HG02763 (cell line): ENCODE measurements around the gene WDTC1.

ENCODE experiments used
- ATAC-seq: cut with Tn5 transposase; IDR thresholded peaks from one replicate; pipeline ENCODE4 v1.9.1; 2021; ENCODE audit warnings: mild to moderate bottlenecking, moderate library complexity; ENCODE audit not compliant: unreplicated experiment

Gene WDTC1

GRCh38 chr1:27300341-27301051 is 66.1 kb downstream of the WDTC1 start:
- no peak for ATAC-seq

GRCh38 chr1:27301052-27301422 is 66.6 kb downstream of the WDTC1 start:
- ATAC-seq = no peak

GRCh38 chr1:27301582-27302199 is 67.3 kb downstream of the WDTC1 start:
- ATAC-seq = no peak

GRCh38 chr1:27302612-27303011 is 68.2 kb downstream of the WDTC1 start:
- no peak for ATAC-seq

- no peak for ATAC-seq
Measured at GRCh38 chr1:27303509-27303908, 69.1 kb downstream of the WDTC1 start.

GRCh38 chr1:27306071-27306470 is 71.6 kb downstream of the WDTC1 start:
- no peak for ATAC-seq

GRCh38 chr1:27306892-27307761 is 72.7 kb downstream of the WDTC1 start:
- ATAC-seq = no peak

- ATAC-seq = no peak
Measured at GRCh38 chr1:27307874-27308598, 73.6 kb downstream of the WDTC1 start.

- no peak for ATAC-seq
Measured at GRCh38 chr1:27314169-27314568, 79.7 kb downstream of the WDTC1 start.

- no peak for ATAC-seq
Measured at GRCh38 chr1:27314737-27315136, 80.3 kb downstream of the WDTC1 start.

GRCh38 chr1:27316860-27317259 is 82.4 kb downstream of the WDTC1 start:
- no peak for ATAC-seq

- no peak for ATAC-seq
Measured at GRCh38 chr1:27318136-27318535, 83.7 kb downstream of the WDTC1 start.

- no peak for ATAC-seq
Measured at GRCh38 chr1:27318596-27318995, 84.2 kb downstream of the WDTC1 start.

GRCh38 chr1:27321813-27322568 is 87.6 kb downstream of the WDTC1 start, which contains the start of gene TMEM222:
Gene TMEM222 (plus strand): TSS chr1:27322163. CDS start chr1:27322198, 35 bp downstream.
- ATAC-seq = peak; percentile 92

GRCh38 chr1:27322569-27323240 is 88.3 kb downstream of the WDTC1 start:
- ATAC-seq = no peak

- ATAC-seq = no peak
Measured at GRCh38 chr1:27325286-27325685, 90.9 kb downstream of the WDTC1 start.

GRCh38 chr1:27327964-27328363 is 93.5 kb downstream of the WDTC1 start:
- ATAC-seq = no peak

- no peak for ATAC-seq
Measured at GRCh38 chr1:27330786-27331185, 96.4 kb downstream of the WDTC1 start.

- ATAC-seq = no peak
Measured at GRCh38 chr1:27331426-27331825, 97.0 kb downstream of the WDTC1 start.

GRCh38 chr1:27331922-27332321 is 97.5 kb downstream of the WDTC1 start:
- ATAC-seq = no peak
